OCI-LY7 (cell line): ENCODE data around the gene RAD51B.

Experiments
- EZH2phosphoT487 ChIP-seq: fragments of 200-600 bp; sonication (generic); IDR thresholded peaks from 2 replicates; pipeline ENCODE4 v1.6.1; 2018; ENCODE audit warnings: low read depth, borderline replicate concordance, mild to moderate bottlenecking, mixed run types, antibody characterized with exemption, low read length, moderate library complexity, mixed read lengths
- TF ChIP-seq, protein P1 (sequence below): fragments of 200-600 bp; sonication (generic); conservative IDR thresholded peaks from 2 replicates; pipeline ENCODE4 v1.5.1; 2014; ENCODE audit warnings: mild to moderate bottlenecking, antibody characterized with exemption, low read length, moderate library complexity, mixed read lengths

DNA sequence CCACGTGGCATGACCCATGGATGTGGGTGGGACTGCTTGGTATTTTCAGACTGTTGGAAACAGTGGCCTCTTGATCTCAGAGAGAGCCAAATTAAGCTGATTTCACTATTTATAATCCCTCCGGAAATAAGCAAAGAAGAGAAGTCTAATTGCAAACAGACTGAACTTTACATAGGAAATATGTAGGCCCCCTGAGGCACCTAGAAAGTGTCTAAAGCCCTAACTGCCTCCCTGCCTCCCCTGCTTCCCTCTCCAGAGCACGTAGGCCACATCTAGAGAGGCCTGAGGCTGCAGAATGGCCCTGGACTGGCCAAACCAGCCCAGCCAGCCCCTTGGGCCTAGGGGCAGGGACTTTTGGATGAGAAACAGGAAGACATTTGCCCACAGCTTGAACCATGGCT is 849.5 kb downstream of the RAD51B start:
- TF ChIP-seq, protein P1, sequence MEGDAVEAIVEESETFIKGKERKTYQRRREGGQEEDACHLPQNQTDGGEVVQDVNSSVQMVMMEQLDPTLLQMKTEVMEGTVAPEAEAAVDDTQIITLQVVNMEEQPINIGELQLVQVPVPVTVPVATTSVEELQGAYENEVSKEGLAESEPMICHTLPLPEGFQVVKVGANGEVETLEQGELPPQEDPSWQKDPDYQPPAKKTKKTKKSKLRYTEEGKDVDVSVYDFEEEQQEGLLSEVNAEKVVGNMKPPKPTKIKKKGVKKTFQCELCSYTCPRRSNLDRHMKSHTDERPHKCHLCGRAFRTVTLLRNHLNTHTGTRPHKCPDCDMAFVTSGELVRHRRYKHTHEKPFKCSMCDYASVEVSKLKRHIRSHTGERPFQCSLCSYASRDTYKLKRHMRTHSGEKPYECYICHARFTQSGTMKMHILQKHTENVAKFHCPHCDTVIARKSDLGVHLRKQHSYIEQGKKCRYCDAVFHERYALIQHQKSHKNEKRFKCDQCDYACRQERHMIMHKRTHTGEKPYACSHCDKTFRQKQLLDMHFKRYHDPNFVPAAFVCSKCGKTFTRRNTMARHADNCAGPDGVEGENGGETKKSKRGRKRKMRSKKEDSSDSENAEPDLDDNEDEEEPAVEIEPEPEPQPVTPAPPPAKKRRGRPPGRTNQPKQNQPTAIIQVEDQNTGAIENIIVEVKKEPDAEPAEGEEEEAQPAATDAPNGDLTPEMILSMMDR = no peak
- no peak for TF ChIP-seq EZH2phosphoT487
